Hepatic stellate cell (primary cell): ENCODE measurements around the gene TBC1D2B.

ENCODE experiments used
- DNase-seq: peaks from one replicate; pipeline ENCODE4 v3.0.0; 2011; ENCODE audit warnings: low spot score

The TBC1D2B gene

GRCh38 chr15:78093242-78094020 is 15.9 kb upstream of the TBC1D2B start:
- DNase-seq = peak; percentile 92

GRCh38 chr15:78092261-78093041 is 14.9 kb upstream of the TBC1D2B start, which contains the start of gene SH2D7:
Gene SH2D7 (plus strand): TSS chr15:78092561. CDS start chr15:78092585, 24 bp downstream.
- DNase-seq = no peak

- no peak for DNase-seq
Measured at GRCh38 chr15:78090422-78091063, 13.0 kb upstream of the TBC1D2B start.

GRCh38 chr15:78088773-78089080 is 11.2 kb upstream of the TBC1D2B start:
- DNase-seq = no peak

GRCh38 chr15:78087951-78088772 is 10.7 kb upstream of the TBC1D2B start:
- DNase-seq = no peak

- DNase-seq = no peak
Measured at GRCh38 chr15:78085928-78086327, 8.4 kb upstream of the TBC1D2B start.

- no peak for DNase-seq
Measured at GRCh38 chr15:78084449-78084750, 6.9 kb upstream of the TBC1D2B start.

- no peak for DNase-seq
Measured at GRCh38 chr15:78083687-78084448, 6.4 kb upstream of the TBC1D2B start.

- DNase-seq = no peak
Measured at GRCh38 chr15:78083186-78083585, 5.7 kb upstream of the TBC1D2B start.

- DNase-seq = no peak
Measured at GRCh38 chr15:78082743-78083110, 5.2 kb upstream of the TBC1D2B start.

- DNase-seq = no peak
Measured at GRCh38 chr15:78082106-78082742, 4.7 kb upstream of the TBC1D2B start.

GRCh38 chr15:78080088-78080460 is 2.6 kb upstream of the TBC1D2B start:
- no peak for DNase-seq

GRCh38 chr15:78079298-78080087 is 2.0 kb upstream of the TBC1D2B start:
- DNase-seq = no peak

GRCh38 chr15:78077871-78078210 is 330 bp upstream of the TBC1D2B start:
- no peak for DNase-seq

- no peak for DNase-seq
Measured at GRCh38 chr15:78076231-78077052, 1.1 kb downstream of the TBC1D2B start.

GRCh38 chr15:78075490-78076230 is 1.9 kb downstream of the TBC1D2B start:
- DNase-seq = peak; percentile 75

- no peak for DNase-seq
Measured at GRCh38 chr15:78073046-78073787, 4.3 kb downstream of the TBC1D2B start.
